Thoracic aorta (tissue), 2 donors: Measurements from ENCODE around the gene PRKAR2A. TPM values are rescaled to one million over a fixed set of nuclear protein-coding genes. Genes with fewer than 3 reads are reported as not detected.

ENCODE experiments used
- ATAC-seq: fragments of 150-250 bp; one replicate; pipeline ENCODE4 v1.8.0; 2017; ENCODE audit warnings: low read depth; ENCODE audit not compliant: insufficient number of reproducible peaks, low FRiP score
- DNase-seq: peaks from one replicate; pipeline ENCODE4 v3.0.0-alpha.2; 2020; ENCODE audit warnings: low spot score
- H3K27ac ChIP-seq, 2 donors: fragments of 200-600 bp; sonication (generic); 1 replicate in 1 of 2; 2 replicates in 1 of 2; pipeline ENCODE4 v1.5.1; 2016; ENCODE audit warnings: mild to moderate bottlenecking in 2 of 2, moderate library complexity in 2 of 2
- H3K27me3 ChIP-seq: fragments of 200-600 bp; sonication (generic); replicated peaks from 2 replicates; pipeline ENCODE4 v1.6.0; 2016; ENCODE audit warnings: mild to moderate bottlenecking; ENCODE audit not compliant: insufficient read depth
- H3K36me3 ChIP-seq: fragments of 200-600 bp; sonication (generic); one replicate; pipeline ENCODE4 v1.5.1; 2016
- H3K4me1 ChIP-seq, 2 donors: fragments of 200-600 bp; sonication (generic); 1 replicate in 1 of 2; 2 replicates in 1 of 2; pipeline versions ENCODE4 v1.5.1 to v1.6.0; 2016; ENCODE audit warnings: low read depth in 2 of 2, mild to moderate bottlenecking in 1 of 2; ENCODE audit not compliant: control insufficient read depth in 1 of 2
- H3K4me3 ChIP-seq: fragments of 200-600 bp; sonication (generic); 2 replicates; pipeline ENCODE4 v1.5.1; 2016; ENCODE audit warnings: mild to moderate bottlenecking
- H3K9me3 ChIP-seq: fragments of 200-600 bp; sonication (generic); 2 replicates; pipeline ENCODE4 v1.5.1; 2016
- CTCF ChIP-seq: fragments of 200-600 bp; sonication (generic); IDR thresholded peaks from one replicate; pipeline ENCODE4 v1.5.1; 2019; ENCODE audit warnings: antibody characterized with exemption
- total RNA-seq, 2 donors: library from RNA; depleted of rRNA; stranded (reverse); fragments of >200 nt; gene quantifications; one replicate each; pipeline versions ENCODE4 v1.1.0 to v1.2.3, GENCODE V29; 2016

Gene PRKAR2A
- total RNA-seq, 2 donors from 2014 or later: 66.4 to 69.5 TPM

- no peak for TF ChIP-seq CTCF
- H3K4me3 ChIP-seq: no peak overlapping the region
- H3K36me3 ChIP-seq: no peaks in the 10 kb centered on the region
- no peak overlapping the region for H3K27ac ChIP-seq
- no peaks in the 10 kb centered on the region for H3K9me3 ChIP-seq
- H3K4me1 ChIP-seq: no peaks in the 10 kb centered on the region
- no peak for DNase-seq
- no peaks in the 10 kb centered on the region for H3K27me3 ChIP-seq
- ATAC-seq: no peak
Measured at GRCh38 chr3:48881652-48882114, 34.0 kb upstream of the PRKAR2A start.

- no peaks in the 10 kb centered on the region for H3K4me1 ChIP-seq
- H3K27ac ChIP-seq: no peak overlapping the region
- DNase-seq: no peak
- H3K27me3 ChIP-seq: no peaks in the 10 kb centered on the region
- no peak for ATAC-seq
- TF ChIP-seq CTCF: no peak
- H3K9me3 ChIP-seq: no peaks in the 10 kb centered on the region
- H3K4me3 ChIP-seq: no peak overlapping the region
- H3K36me3 ChIP-seq: no peaks in the 10 kb centered on the region
Measured at GRCh38 chr3:48881006-48881405, 33.3 kb upstream of the PRKAR2A start.

DNA sequence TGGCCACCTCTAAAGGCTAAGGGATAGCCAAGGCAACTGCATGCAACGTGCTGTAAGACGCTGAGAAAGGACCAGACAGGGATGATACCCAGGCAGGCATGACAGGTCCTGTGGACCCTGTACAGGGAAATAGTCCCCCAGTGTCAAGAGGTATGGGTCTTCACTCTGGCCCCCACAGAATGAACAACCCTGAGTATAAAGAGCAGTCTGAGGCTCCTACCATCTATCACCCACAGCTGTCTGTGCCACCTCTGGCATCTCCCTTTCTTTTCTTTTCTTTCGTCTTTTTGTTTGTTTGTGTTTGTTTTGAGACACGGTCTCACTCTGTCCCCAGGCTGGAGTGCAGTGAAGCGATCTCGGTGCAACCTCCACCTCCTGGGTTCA lies 32.3 kb upstream of the PRKAR2A start:
- no peaks in the 10 kb centered on the region for H3K36me3 ChIP-seq
- no peak for TF ChIP-seq CTCF
- ATAC-seq (no peak), DNase-seq (no peak)
- H3K9me3 ChIP-seq: no peaks in the 10 kb centered on the region
- H3K4me3 ChIP-seq: no peak overlapping the region
- H3K4me1 ChIP-seq: no peaks in the 10 kb centered on the region
- H3K27ac ChIP-seq: no peak overlapping the region
- no peaks in the 10 kb centered on the region for H3K27me3 ChIP-seq

- no peak for TF ChIP-seq CTCF
- no peak overlapping the region for H3K27ac ChIP-seq
- no peaks in the 10 kb centered on the region for H3K9me3 ChIP-seq
- no peaks in the 10 kb centered on the region for H3K36me3 ChIP-seq
- H3K27me3 ChIP-seq: no peaks in the 10 kb centered on the region
- H3K4me1 ChIP-seq: no peaks in the 10 kb centered on the region
- DNase-seq (no peak), ATAC-seq (no peak)
- no peak overlapping the region for H3K4me3 ChIP-seq
Measured at GRCh38 chr3:48879307-48879993, 31.8 kb upstream of the PRKAR2A start.

DNA sequence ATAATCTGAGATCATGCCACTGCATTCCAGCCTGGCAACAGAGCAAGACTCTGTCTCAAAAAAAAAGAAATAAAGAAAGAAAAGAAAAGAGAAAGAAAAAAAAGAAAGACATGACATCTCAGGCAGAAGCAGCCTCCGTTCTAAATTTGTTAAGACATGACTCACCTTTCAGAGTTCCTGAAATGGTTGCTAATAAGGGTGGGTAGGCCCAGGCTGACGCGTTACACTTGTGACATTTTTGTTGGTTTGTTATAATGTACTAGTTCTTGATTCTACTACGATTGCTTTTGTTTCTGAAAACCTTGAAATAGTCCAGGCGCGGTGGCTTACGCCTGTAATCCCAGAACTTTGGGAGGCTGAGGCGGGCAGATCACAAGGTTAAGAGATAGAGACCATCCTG lies 30.0 kb upstream of the PRKAR2A start:
- Histone ChIP-seq H3K9me3 (no peaks in the 10 kb centered on the region), H3K27me3 (no peaks in the 10 kb centered on the region), H3K4me3 (no peak overlapping the region), H3K4me1 (no peaks in the 10 kb centered on the region), H3K36me3 (no peaks in the 10 kb centered on the region), H3K27ac (no peak overlapping the region)
- DNase-seq (no peak), ATAC-seq (no peak)
- no peak for TF ChIP-seq CTCF
